HG02678 (cell line): ENCODE data around the gene IKZF2.

ENCODE experiments used
- ATAC-seq: cut with Tn5 transposase; IDR thresholded peaks from one replicate; pipeline ENCODE4 v1.9.1; 2021; ENCODE audit warnings: mild to moderate bottlenecking, moderate library complexity; ENCODE audit not compliant: unreplicated experiment

IKZF2 gene

GRCh38 chr2:213151437-213152064 is at the start of gene IKZF2:
Gene IKZF2 (minus strand): TSS chr2:213151612. CDS start chr2:213148629, 2,983 bp downstream.
- ATAC-seq: peak; percentile 62

DNA sequence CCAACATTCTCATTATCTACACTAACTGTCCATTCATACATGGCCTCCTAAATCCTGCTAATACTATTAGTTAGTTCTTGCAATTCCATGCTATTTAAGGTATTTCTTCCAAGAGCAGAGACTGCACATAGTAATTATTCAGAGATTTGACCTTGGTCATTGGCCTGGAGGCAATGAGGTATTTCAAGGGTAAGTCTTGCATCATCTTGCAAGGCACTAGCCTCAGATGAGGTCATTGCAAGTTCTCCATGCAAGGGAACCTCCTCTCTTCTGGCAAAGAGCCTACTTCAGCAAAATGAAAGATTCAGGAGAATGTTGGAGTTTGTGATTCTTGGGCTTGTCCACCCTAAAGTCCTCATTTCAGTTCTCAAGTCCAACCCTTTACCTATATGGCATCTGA is 48.5 kb upstream of the IKZF2 start:
- no peak for ATAC-seq

DNA sequence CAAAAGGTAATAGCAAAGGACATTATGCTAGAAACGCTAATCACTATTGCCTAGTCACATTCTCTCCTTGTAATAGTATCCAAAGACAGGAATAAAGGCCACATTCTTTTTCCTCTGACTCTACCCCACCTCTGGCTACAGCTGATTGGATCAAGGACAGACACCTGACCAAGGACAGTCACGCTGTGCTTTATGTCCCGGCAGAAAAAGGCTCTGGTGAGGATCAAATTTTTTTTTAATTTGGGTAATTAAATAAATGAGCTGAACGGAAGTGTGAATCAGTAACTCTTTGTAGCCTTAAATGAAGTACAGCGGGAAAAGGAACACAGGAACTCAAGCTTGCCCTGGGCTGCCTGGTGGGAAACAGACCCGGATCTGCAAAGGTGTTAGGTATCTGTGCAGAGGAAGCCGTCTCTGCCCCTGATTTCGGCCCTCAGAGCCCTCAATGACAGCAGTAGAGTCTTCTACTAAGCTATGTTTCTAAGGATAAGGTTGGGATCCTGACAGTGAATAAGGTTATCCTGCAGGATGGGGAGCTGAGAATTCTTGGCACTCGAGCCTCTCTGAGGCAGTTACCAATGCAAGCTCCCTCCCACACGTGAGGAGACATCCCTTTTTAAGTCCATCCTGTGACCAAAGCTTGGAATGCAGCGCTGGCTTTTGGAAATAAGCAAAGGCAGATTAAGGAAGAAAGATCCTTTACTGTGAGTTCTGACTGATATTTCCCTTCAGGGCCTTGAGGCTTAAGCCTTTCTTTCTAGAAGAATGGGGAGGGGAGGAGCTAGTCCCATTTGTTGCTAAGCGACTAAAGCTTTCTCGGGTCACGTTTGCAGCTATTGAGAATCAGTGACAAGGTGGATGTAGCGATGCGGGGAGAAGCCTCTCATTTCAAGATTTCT is 37.8 kb upstream of the IKZF2 start:
- ATAC-seq: no peak

GRCh38 chr2:213188533-213188867 is 37.1 kb upstream of the IKZF2 start:
- ATAC-seq: no peak

- ATAC-seq: no peak
These were observed 36.6 kb upstream of the IKZF2 start for GRCh38 chr2:213187833-213188532.

GRCh38 chr2:213187386-213187785 is 36.0 kb upstream of the IKZF2 start:
- no peak for ATAC-seq

- ATAC-seq: peak; percentile 96
These were observed 33.9 kb upstream of the IKZF2 start for GRCh38 chr2:213185147-213185822.

DNA sequence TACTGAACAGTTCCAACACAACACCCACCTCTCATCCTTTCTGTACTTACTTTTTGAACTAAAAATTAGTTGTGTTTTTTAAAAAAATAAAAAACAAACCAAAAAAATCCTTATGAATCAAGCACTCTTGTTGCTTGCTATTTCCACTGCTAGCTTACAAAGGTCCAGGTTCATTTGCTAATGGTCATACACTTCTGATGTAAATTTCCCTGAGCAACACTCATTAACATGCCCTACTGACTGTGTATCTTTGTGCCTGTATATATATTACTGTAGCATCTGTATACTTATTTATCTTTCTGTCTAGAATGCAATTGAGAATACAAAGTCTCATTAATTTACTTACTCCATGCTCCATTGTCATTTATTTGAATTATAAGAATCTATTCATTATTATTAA is 30.3 kb upstream of the IKZF2 start:
- no peak for ATAC-seq

DNA sequence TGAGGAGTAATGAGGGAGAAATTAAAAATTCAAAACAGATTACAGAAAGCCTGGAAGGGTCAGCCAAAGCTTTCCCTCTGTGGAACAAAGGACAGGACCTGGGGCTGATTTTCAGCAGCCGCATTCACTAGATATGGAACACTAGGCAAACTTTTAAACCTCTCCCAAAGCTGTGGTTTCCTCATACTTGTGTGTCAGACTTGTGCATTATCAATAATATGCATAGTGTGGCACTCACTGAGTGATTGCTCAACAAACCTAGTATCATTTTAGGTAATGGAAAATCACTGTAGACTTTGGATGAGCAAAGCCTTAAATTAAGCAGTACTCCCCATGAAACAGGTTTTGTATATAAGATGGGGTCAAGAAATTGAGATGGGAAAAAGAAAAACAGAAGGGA is 26.3 kb upstream of the IKZF2 start:
- no peak for ATAC-seq

- no peak for ATAC-seq
These were observed 24.3 kb upstream of the IKZF2 start for GRCh38 chr2:213175673-213176247.

DNA sequence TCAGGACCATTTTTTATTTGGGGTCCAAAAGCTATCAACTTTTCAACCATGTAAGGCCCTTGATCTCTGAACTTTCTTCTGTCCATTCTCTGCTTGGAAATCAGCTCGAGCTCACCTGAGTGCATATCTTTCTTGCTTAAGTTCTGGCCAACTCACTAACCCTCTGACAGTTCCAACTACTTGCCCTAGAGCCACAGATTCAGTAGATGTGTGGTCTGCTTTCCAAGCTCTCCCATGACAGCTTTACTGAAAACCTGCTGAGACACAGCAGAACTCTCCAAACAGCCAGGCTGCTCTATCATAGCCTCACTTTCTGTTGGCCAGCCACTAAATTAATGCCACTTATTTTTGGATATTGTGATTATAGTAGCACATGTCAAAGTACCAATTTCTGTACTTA is 21.2 kb upstream of the IKZF2 start:
- no peak for ATAC-seq

- no peak for ATAC-seq
These were observed 19.7 kb upstream of the IKZF2 start for GRCh38 chr2:213171147-213171546.

- ATAC-seq: no peak
These were observed 16.0 kb upstream of the IKZF2 start for GRCh38 chr2:213167271-213167930.

DNA sequence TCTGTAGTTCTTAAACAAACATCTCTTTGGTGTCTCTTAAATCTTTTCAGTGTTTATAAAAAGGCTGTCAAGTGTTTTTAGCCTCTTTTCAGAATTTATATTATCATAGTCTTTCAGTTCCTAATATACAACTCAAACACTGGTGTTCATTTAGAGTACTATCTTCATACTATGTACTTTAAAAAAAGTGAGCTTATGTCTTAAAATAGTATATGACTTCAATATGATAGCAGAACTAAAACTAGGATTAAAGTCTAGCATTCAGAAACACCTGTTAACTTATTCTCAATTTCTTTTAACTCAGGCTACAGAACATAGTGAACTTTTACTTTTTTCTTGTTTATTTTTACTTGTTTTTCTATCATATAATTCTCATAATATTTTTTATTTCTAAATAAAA is 14.7 kb upstream of the IKZF2 start:
- ATAC-seq: peak; percentile 99

DNA sequence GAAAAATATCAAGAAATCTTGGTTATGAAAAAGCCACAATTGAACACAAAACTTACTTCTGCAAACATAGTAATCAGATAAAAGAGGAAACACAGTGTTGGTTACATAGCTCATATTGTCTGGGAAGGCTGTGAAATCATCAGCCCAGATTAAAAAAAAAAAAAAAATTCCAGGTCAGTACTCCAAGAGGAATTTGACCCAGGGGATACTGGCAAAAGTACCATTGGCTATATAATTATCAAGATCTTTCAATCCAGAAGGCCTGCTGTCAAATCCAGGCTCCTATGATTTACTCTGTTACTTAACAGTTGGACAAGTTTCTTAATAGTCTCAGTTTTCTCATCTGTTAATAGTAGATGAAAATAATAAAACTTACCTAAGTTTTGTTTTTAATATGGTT is 12.9 kb upstream of the IKZF2 start:
- ATAC-seq: no peak

DNA sequence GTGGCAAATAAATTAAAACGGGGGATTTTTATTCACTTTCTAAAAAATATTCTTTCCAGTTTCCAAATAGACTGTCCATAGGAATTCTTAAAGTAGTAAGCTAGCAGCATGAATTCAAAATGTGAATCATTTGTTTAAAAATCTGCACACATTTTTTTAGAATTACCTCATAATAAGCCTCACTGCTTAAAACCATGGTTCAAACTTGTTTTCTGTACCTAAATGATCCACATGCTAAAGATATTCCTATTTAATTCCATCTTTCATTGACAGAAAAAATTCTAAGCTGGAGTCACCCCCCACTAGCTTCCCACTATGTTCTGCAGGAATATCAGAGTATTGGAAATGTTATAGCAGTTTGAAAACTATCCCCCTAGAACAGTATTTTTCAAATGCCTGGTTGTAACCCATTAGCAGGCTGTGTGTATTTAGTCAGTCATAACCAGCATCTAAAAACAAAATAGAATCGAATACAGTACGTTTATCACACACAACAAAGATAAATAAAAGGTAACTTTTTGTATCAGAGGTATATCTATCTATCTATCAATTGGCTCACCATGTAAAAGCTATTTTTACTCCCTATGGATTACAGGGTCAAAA is 11.2 kb upstream of the IKZF2 start:
- ATAC-seq: no peak

- no peak for ATAC-seq
These were observed 10.5 kb upstream of the IKZF2 start for GRCh38 chr2:213161759-213162515.

- no peak for ATAC-seq
These were observed 8.4 kb upstream of the IKZF2 start for GRCh38 chr2:213159768-213160167.

DNA sequence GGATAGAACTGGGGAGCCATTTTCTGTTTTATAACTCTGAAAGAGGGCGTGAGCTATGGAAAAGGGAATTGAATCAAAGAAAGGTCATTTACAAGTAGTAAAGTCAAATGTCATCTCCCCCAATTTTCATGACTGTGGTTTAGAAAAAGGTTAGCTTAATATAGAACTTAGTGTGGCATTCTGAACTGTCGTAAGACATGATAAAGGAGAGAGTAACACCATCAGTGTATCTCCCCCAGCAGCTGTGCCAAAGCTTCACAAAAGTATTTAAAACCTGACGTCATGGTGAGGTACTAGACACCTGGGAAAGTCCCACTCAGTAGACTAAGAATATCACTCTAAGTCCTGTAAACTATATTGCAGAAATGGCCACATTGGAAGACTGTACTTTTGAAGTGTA is 5.8 kb upstream of the IKZF2 start:
- ATAC-seq: peak; percentile 83
